Neutrophil (primary cell): Measurements from ENCODE around the gene UBL5.
"Not testable (repeated sequence)": the region's sequence is repeated elsewhere in the genome, so short reads cannot be mapped to it uniquely, and the experiment has no call there.

Source experiments
- H3K27ac ChIP-seq: fragments of 200-600 bp; sonication (generic); 2 replicates; pipeline ENCODE4 v1.5.1; 2016; ENCODE audit warnings: mild to moderate bottlenecking, moderate library complexity
- H3K27me3 ChIP-seq: fragments of 200-600 bp; sonication (generic); 2 replicates; pipeline ENCODE4 v1.6.0; 2016; ENCODE audit warnings: mild to moderate bottlenecking
- H3K36me3 ChIP-seq: fragments of 200-600 bp; sonication (generic); 2 replicates; pipeline ENCODE4 v1.5.1; 2017
- H3K4me1 ChIP-seq, 2 experiments: fragments of 200-600 bp in 1 of 2; sonication (generic) in 1 of 2; 1 replicate in 1 of 2; 2 replicates in 1 of 2; pipeline versions ENCODE4 v1.5.1 to v1.6.1; 2013 to 2016; ENCODE audit warnings: low read depth in 1 of 2, low read length in 1 of 2, mild to moderate bottlenecking in 1 of 2, moderate library complexity in 1 of 2; ENCODE audit not compliant: control insufficient read depth in 1 of 2, insufficient read depth in 1 of 2
- H3K4me3 ChIP-seq, 2 experiments: fragments of 200-600 bp in 1 of 2; sonication (generic) in 1 of 2; 1 replicate in 1 of 2; 2 replicates in 1 of 2; pipeline ENCODE4 v1.5.1; 2013 to 2016; ENCODE audit warnings: low read depth in 1 of 2, low read length in 1 of 2, mild to moderate bottlenecking in 1 of 2, moderate library complexity in 1 of 2
- H3K9me3 ChIP-seq: fragments of 200-600 bp; sonication (generic); 2 replicates; pipeline ENCODE4 v1.5.1; 2016
- TF ChIP-seq, protein P1 (sequence below): fragments of 200-600 bp; sonication (generic); IDR thresholded peaks from 2 replicates; pipeline ENCODE4 v1.5.1; 2016; ENCODE audit warnings: antibody characterized with exemption

UBL5 gene

DNA sequence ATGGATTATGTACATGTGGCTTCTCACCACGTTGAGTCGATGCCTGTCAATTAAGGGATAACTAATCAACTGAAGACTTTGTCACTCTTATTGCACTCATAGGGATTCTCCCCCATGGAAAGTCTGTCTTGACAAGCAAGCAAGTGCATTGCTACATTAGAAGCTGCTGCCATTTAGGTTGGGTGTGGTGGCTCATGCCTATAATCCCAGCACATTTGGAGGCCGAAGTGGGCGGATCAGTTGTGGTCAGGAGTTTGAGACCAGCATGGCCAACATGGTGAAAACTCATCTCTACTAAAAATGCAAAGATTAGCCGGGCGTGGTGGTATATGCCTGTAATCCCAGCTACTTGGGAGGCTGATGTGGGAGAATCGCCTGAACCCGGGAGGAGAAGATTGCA lies 40.9 kb upstream of the UBL5 start:
- H3K36me3 ChIP-seq, result no peaks in the 10 kb centered on the region
- H3K4me1 ChIP-seq, result peaks cover 13 to 14% of the 10 kb centered on the region in 2 experiments
- H3K4me3 ChIP-seq, result peak overlapping the region in 1 of 2 experiments; percentile 76
- TF ChIP-seq, protein P1, sequence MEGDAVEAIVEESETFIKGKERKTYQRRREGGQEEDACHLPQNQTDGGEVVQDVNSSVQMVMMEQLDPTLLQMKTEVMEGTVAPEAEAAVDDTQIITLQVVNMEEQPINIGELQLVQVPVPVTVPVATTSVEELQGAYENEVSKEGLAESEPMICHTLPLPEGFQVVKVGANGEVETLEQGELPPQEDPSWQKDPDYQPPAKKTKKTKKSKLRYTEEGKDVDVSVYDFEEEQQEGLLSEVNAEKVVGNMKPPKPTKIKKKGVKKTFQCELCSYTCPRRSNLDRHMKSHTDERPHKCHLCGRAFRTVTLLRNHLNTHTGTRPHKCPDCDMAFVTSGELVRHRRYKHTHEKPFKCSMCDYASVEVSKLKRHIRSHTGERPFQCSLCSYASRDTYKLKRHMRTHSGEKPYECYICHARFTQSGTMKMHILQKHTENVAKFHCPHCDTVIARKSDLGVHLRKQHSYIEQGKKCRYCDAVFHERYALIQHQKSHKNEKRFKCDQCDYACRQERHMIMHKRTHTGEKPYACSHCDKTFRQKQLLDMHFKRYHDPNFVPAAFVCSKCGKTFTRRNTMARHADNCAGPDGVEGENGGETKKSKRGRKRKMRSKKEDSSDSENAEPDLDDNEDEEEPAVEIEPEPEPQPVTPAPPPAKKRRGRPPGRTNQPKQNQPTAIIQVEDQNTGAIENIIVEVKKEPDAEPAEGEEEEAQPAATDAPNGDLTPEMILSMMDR, result no peak
- no peak overlapping the region for H3K27ac ChIP-seq
- no peaks in the 10 kb centered on the region for H3K9me3 ChIP-seq
- H3K27me3 ChIP-seq, result no peaks in the 10 kb centered on the region

DNA sequence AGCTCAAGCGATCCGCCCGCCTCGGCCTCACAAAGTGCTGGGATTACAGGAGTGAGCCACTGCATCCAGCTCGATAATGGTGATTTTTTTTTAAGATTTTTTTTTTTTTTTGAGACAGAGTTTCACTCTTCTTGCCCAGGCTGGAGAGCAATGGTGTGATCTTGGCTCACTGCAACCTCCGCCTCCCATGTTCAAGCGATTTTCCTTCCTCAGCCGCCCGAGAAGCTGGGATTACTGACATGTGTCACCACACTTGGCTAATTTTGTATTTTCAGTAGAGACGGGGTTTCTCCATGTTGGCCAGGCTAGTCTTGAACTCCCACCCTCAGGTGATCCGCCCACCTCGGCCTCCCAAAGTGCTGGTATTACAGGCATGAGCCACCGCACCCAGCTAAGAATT lies 39.1 kb upstream of the UBL5 start:
- H3K9me3 ChIP-seq, H3K36me3 ChIP-seq, H3K27ac ChIP-seq, H3K27me3 ChIP-seq, H3K4me3 ChIP-seq: not testable (repeated sequence)
- H3K4me1 ChIP-seq, result peaks cover 13 to 20% of the 10 kb centered on the region in 2 experiments

GRCh38 chr19:9789066-9789465 lies 38.7 kb upstream of the UBL5 start:
- H3K4me3 ChIP-seq, result no peak overlapping the region
- no peaks in the 10 kb centered on the region for H3K9me3 ChIP-seq
- no peaks in the 10 kb centered on the region for H3K27me3 ChIP-seq
- TF ChIP-seq, protein P1, result no peak
- H3K36me3 ChIP-seq, result no peaks in the 10 kb centered on the region
- H3K4me1 ChIP-seq, result peaks cover 13 to 20% of the 10 kb centered on the region in 2 experiments
- no peak overlapping the region for H3K27ac ChIP-seq

DNA sequence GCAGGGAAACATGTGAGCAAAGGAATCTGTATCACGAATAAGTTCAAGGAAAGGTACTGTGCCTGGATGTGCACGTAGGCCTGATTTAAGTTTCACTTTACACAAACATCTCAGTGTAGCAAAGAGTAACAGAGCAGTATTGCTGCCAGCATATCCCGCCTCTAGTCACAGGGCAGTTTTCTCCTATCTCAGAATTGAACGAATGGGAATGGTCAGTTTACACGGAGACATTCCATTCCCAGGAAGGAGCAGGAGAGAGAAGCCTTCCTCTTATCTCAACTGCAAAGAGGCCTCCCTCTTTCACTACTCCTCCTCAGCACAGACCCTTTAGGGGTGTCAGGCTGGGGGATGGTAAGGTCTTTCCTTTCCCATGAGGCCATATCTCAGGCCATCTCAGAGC lies 38.1 kb upstream of the UBL5 start:
- H3K27me3 ChIP-seq, H3K4me3 ChIP-seq, H3K27ac ChIP-seq, H3K9me3 ChIP-seq, H3K36me3 ChIP-seq: not testable (repeated sequence)
- peaks cover 13 to 20% of the 10 kb centered on the region in 2 experiments for H3K4me1 ChIP-seq

GRCh38 chr19:9791073-9791367 lies 36.7 kb upstream of the UBL5 start:
- peak overlapping the region; percentile 94 for H3K27ac ChIP-seq
- peaks cover 12 to 19% of the 10 kb centered on the region in 2 experiments for H3K4me1 ChIP-seq
- not testable (repeated sequence) for H3K27me3 ChIP-seq, H3K36me3 ChIP-seq, H3K9me3 ChIP-seq
- peak overlapping the region; percentile 68 to 91 for H3K4me3 ChIP-seq

DNA sequence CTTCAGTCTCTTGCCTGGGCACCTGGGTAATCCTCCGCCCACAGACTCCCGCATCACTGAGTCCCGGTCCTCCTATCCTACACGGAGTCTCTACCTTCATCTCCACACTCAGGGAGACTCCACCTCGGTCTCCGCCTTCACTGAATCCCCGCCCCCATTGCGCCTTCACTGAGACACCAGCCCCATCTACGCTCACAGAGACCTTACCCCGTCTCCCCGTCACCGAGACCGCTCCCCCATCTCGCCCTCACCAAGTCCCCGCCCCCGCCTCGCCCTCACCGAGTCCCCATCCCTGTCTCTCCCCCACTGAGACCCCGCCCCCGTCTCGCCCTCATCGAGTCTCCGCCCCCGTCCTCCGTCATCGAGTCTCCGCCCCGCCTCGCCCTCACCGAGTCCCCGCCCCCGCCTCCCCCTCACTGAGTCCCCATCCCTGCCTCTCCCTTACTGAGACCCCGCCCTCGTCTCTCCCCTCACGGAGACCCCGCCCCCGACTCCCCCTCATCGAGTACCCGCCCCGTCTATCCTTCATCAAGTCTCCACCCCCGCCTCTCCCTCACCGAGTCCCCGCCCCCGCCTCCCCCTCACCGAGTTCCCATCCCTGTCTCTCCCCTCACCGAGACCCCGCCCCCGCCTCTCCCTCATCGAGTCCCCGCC lies 36.0 kb upstream of the UBL5 start:
- TF ChIP-seq, protein P1, result peak; percentile 34

GRCh38 chr19:9792206-9793070 lies 35.3 kb upstream of the UBL5 start:
- Histone ChIP-seq H3K4me3 (peak overlapping the region; percentile 67 to 91), H3K36me3 (no peaks in the 10 kb centered on the region), H3K9me3 (no peaks in the 10 kb centered on the region), H3K27me3 (no peaks in the 10 kb centered on the region), H3K4me1 (peaks cover 12 to 20% of the 10 kb centered on the region in 2 experiments), H3K27ac (peak overlapping the region; percentile 94)
- TF ChIP-seq, protein P1, result peak; percentile 24

More for the DNA sequence above, 36.0 kb upstream of the UBL5 start:
- Histone ChIP-seq H3K9me3 (no peaks in the 10 kb centered on the region), H3K4me3 (peak overlapping the region; percentile 68 to 91), H3K36me3 (no peaks in the 10 kb centered on the region), H3K4me1 (peaks cover 12 to 20% of the 10 kb centered on the region in 2 experiments), H3K27me3 (no peaks in the 10 kb centered on the region), H3K27ac (peak overlapping the region; percentile 94)
